Ureter (tissue), 1 donor: ENCODE data around the gene COL4A1. TPM values are rescaled to one million over a fixed set of nuclear protein-coding genes. Genes with fewer than 3 reads are reported as not detected.

ENCODE experiments used
- DNase-seq: peaks from one replicate; pipeline ENCODE4 v3.0.0-alpha.2; 2020; ENCODE audit warnings: low spot score
- total RNA-seq: library from RNA; stranded (reverse); gene quantifications from one replicate; pipeline ENCODE4 v1.2.4, GENCODE V29; 2023
- donor health status: DM: yes; HTN: yes; CAD: no.

Gene COL4A1
- total RNA-seq, 1 donor from 2014 or later, result 144 TPM

DNA sequence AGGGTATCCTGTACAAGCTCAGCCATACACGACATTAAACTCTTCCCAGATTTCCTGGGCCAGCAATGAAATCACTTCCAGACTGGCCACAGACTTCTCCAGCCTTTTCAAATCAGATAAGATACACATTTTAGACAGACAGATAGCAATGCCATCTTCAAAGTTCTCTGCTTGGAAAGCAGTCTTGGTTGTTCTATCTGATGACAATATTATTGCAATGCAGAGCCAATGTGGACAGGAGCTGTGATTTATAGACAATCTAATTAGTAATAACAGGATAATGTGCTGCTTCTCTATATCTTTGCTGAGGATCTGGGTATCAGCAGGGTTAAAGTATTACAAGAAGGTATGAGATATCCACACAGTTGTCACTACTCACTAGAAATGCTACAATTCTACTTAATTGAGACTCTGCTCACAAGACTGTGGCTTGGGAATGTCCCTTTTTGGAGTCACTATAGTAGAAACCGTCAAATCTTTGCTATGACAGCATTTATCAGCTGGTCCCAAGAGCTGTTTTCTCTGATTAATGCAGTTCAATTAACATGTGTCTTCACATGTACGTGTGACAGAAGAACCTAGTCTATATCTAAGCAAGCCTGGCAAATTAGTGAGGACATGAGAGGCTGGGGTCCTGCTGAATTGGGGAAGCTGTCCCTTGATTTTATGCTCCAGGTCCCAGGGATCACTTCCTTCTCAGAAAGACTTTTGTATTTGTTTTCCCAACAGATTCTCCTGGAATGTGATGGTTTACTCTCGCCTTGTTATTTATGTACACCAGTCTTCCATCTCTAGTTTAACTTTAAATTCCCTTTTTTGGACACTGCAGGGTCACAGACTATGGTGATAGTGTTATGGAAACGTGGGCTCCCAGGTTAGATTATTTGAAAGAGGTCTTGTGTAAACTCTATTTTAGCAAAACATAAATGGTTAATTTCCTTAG is 68.8 kb downstream of the COL4A1 start:
- peak; percentile 1 for DNase-seq

DNA sequence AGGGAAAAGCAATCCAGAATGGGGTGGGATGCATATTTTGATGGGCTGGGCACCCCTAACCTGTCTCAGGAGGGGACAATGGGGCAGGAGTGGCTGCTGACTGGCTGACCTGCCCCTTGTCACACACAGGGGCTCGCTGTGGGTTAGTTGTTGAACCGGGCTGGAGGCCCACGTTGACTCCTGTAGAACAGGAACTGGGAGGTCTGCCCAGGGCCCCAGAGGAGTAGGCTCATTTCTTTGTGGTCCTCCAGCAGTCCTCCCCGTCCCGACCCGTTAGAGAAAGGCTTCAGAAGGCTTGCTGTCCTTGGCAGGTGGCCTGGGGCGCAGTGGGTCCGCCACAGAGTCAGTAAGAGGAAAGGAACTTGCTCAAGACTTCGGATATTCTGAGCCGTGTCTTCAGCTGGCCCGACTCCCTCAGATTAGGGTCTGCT is 70.1 kb downstream of the COL4A1 start:
- DNase-seq, result peak; percentile 42

- DNase-seq, result no peak
Measured at GRCh38 chr13:110236431-110236830, 70.5 kb downstream of the COL4A1 start.

DNA sequence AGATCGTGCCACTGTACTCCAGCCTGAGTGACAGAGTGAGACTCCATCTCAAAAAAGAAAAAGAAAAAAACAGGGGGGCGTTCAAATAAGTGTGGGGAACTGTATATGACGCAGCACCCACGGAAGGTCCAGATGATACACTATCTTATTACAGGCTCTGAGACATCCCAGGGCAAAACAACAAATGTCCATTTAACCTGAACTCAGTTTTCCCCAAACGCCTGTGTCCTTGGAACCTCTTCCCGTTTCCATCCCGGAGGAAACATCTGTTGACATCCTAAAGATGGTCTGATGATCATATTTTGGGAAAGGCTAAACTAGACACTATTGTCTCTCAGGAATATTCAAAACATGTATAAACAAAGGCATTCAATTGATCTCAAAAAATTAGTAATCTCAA is 72.4 kb downstream of the COL4A1 start:
- no peak for DNase-seq

DNA sequence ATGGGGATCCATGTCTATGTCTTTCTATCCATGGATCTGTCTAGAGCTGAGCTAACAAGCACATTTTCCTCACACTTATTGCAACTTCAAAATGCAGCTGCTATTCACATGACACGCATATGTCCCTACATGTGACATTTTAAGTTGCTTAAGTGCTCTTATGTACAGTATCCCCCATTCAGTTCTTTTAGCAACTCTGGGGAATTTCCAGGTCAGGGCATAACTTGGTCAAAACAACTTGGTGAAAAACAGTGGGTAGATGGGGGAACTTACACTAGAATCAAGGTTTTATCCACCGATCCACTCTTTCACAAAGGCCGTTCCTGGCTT is 73.0 kb downstream of the COL4A1 start:
- no peak for DNase-seq

DNA sequence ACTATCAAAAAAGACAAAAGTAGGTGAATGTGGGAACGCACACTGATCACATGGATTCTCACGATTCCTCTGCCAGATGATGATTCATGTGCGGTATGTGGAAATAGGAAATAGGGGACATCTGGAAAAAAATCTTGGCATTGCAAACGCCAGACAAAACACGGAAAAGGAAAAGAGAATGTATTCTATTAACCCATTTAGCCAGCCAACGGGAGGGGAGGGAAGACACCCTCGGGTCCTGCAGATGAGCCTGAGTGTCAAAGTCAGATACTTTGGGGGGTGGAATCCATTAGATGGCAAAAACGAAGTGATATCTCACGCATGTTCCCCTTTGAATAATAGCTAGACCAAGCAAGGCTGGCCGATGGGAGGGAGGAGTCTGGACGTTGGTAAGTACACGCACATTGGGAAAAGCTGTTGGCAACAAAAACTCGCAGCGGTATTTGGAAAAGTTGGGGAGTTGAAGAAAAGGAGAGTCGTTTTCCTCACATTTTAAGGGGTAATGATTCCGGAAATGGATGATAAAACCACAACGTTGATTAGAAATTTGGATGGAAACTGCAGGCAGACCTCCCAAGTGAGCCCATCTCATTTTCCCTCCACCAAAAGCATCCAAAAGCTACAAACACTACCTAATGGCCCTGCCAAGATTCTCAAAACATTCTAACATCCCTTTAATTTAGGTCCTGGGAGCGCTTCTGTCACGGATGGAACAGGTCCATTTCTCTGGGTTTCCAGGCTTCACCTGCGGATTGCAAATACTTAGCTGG is 73.6 kb downstream of the COL4A1 start:
- peak; percentile 40 for DNase-seq

DNA sequence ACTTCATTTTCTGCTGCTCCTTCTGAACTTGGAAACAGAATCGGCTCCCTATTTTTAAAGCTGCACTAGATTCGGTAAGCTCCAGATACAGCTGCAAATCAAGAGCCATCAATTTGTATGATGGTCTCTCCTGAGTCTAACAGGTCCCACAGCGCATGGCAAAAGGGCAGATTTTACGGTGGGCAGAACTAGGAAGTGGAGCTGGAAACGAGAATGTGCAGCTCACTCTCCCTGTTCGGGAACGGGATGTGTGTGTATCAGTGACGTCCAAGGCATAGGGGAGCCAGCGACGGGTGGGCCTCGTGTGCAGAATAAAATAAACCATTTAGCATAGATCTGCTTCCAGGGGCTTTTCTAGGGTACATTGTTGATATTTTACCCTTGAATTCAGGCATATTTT is 74.2 kb downstream of the COL4A1 start:
- peak; percentile 40 for DNase-seq

- no peak for DNase-seq
Measured at GRCh38 chr13:110232142-110232541, 74.8 kb downstream of the COL4A1 start.

- DNase-seq, result peak; percentile 8
Measured at GRCh38 chr13:110231348-110232047, 75.5 kb downstream of the COL4A1 start.

- DNase-seq, result peak; percentile 35
Measured at GRCh38 chr13:110230661-110231347, 76.2 kb downstream of the COL4A1 start.

DNA sequence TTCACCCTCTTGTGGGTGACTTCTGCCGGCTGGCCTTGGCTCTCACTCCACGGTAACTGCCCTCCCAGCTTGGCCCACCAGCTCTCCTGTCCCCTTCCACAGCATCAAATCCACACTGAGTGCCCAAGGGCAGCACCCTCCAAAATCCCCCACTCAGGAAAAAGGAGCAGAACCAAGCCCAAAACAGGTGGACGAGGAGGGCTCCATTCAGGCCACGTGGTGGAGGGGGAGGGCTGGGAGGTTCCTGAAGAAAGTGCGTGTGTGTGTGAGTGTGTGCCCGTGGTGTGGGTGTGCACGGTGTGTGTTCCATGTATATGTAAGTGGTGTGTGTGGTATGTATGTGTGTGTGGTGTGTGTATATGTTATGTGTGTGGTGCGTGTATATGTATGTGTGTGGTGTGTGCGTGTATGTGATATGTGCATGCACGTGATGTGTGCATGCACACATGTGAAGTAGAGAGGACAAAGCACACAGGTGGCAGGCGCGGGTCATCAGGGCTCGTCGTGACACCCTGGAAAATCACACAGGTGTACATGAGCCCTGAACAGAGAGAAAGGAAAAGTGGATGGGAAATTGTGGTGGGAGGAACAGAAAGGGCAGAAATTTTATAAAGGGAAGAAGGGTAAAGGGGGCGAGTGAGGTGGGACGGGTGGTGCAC is 76.9 kb downstream of the COL4A1 start:
- DNase-seq, result peak; percentile 26

- DNase-seq, result peak; percentile 39
Measured at GRCh38 chr13:110228936-110229904, 77.7 kb downstream of the COL4A1 start.

- DNase-seq, result peak; percentile 32
Measured at GRCh38 chr13:110227864-110228643, 78.9 kb downstream of the COL4A1 start.

DNA sequence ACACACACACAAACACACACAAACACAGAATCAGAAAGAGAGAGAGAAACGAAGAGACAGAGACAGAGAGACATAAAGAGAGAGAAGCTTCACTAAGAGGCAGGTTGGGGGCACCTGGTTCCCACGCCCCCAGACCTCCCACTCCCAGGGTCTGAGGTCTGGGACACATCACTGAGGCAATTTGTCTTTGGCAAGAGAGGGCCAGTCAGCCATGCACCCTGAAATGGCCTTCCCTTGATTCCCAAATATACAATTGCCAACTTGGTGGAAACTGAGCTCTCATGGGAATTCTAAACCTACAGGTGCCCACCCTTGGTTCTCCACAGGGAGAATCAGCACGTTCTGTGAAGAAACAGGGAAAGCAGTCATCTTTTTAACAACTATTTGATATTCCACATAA is 79.5 kb downstream of the COL4A1 start:
- DNase-seq, result peak; percentile 25

GRCh38 chr13:110225609-110226574 is 81.1 kb downstream of the COL4A1 start:
- peak; percentile 37 for DNase-seq

- peak; percentile 29 for DNase-seq
Measured at GRCh38 chr13:110225003-110225402, 82.0 kb downstream of the COL4A1 start.

GRCh38 chr13:110224519-110224918 is 82.4 kb downstream of the COL4A1 start:
- no peak for DNase-seq
